Spleen (tissue), 7 donors: ENCODE data around the gene RSL1D1.

Source experiments
- CTCF ChIP-seq, 11 experiments: fragments of 200-600 bp in 7 of 11; fragments of 450-650 bp in 4 of 11; sonication (generic) in 4 of 11; IDR thresholded peaks in 8 of 11; conservative IDR thresholded peaks in 3 of 11; 1 replicate in 7 of 11; 2 replicates in 4 of 11; pipeline versions ENCODE4 v1.4.0 to v1.8.0; 2016 to 2021; ENCODE audit warnings: antibody characterized with exemption in 11 of 11, inconsistent platforms in 4 of 11, mild to moderate bottlenecking in 1 of 11
- POLR2A ChIP-seq, 3 donors: fragments of 450-650 bp; IDR thresholded peaks; one replicate each; pipeline ENCODE4 v1.5.1; 2017; ENCODE audit warnings: antibody characterized with exemption in 3 of 3, mild to moderate bottlenecking in 1 of 3
- donor health status: DM: no; HTN: no; CAD: no; lungs with moderate emphysema.
- donor health status: DM: no; HTN: no; CAD: no.
- donor health status: DM: no; HTN: no; CAD: no.

- TF ChIP-seq CTCF (IDR thresholded peaks at IDR 0.05 in 8 of 11, conservative IDR thresholded peaks at IDR 0.05 in 3 of 11) (no peak), POLR2A (IDR thresholded peaks at IDR 0.05) (no peak)
Measured at GRCh38 chr16:11805556-11805955, 45.8 kb downstream of the RSL1D1 start.
